ENCODE results near the gene NSL1. TPM values are rescaled to one million over a fixed set of nuclear protein-coding genes. Genes with fewer than 3 reads are reported as not detected.
A peak's percentile ranks its signal among the peaks of the same experiment; 100 is the strongest.

NSL1 gene
- total RNA-seq, 1 donor from 2014 or later, result 28.7 TPM

DNA sequence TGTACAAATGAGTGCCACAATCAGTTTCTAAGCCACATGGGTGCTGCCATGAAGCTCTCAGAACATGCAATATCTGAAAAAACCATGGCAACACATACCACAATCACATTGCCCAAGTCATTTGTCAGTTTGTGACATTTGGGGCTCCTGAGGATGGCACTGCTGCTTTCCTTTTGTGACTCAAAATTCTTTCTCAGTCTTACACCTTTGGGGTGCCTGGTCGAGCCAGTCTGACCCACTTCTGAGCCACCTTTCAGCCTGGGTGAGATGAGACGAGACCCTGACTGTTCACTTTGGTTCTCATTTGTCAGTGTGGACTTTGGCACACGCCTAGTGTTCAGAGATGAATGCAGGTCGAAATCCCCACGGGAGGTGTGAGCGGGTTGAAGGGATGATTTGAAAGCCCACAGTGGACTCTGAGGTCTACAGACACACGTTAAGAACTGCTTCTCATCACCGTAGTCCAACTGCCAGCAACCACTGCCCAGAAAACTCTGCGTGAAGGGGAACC lies 100.0 kb downstream of the NSL1 start:
- no peak overlapping the region for H3K27ac Mint-ChIP-seq (ENCODE audit: unreplicated experiment)
- no peaks in the 10 kb centered on the region for H3K9me3 Mint-ChIP-seq (ENCODE audit: unreplicated experiment)

DNA sequence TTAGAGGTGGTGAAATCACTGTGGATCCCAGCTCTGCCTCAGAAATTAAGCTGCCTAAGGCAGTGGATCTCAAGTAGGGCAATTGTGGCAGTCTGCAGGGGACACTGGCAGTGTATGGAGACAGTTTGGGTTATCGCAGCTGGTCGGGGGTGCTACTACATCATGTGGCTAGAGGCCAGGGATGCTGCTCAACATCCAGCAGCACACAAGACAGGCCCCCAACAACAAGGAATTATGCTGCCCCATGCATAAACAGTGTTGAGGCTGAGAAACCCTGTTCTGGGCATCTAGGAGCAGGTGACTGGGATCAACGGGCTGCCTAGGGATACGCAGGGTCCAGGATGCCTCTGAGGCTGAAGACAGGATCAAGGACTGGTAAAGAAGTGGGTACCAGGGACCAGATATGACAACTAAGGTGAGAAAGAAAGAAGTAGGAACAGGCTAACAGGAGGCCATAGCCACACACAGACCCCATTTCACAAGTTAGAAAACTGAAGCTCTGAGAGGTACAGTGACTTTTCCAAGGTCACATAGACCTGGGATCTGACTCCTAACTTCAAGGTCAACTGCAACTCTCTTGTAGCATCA lies 100.7 kb downstream of the NSL1 start:
- Mint-ChIP-seq H3K27me3 (ENCODE audit: unreplicated experiment) (no peaks in the 10 kb centered on the region), H3K4me1 (ENCODE audit: unreplicated experiment) (no peaks in the 10 kb centered on the region), H3K27ac (ENCODE audit: unreplicated experiment) (no peak overlapping the region), H3K9me3 (ENCODE audit: unreplicated experiment) (no peaks in the 10 kb centered on the region), H3K4me3 (ENCODE audit: unreplicated experiment) (no peak overlapping the region), H3K36me3 (ENCODE audit: unreplicated experiment) (peaks cover 2% of the 10 kb centered on the region)
- peak; percentile 49 for DNase-seq (ENCODE audit: extremely low spot score, unreplicated experiment)
- TF ChIP-seq, protein P1, sequence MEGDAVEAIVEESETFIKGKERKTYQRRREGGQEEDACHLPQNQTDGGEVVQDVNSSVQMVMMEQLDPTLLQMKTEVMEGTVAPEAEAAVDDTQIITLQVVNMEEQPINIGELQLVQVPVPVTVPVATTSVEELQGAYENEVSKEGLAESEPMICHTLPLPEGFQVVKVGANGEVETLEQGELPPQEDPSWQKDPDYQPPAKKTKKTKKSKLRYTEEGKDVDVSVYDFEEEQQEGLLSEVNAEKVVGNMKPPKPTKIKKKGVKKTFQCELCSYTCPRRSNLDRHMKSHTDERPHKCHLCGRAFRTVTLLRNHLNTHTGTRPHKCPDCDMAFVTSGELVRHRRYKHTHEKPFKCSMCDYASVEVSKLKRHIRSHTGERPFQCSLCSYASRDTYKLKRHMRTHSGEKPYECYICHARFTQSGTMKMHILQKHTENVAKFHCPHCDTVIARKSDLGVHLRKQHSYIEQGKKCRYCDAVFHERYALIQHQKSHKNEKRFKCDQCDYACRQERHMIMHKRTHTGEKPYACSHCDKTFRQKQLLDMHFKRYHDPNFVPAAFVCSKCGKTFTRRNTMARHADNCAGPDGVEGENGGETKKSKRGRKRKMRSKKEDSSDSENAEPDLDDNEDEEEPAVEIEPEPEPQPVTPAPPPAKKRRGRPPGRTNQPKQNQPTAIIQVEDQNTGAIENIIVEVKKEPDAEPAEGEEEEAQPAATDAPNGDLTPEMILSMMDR (IDR thresholded peaks at IDR 0.05), result no peak

More for the DNA sequence above, 100.0 kb downstream of the NSL1 start:
- H3K27me3 Mint-ChIP-seq (ENCODE audit: unreplicated experiment), result peaks cover 3% of the 10 kb centered on the region
- no peaks in the 10 kb centered on the region for H3K4me1 Mint-ChIP-seq (ENCODE audit: unreplicated experiment)
- TF ChIP-seq, protein P1 (IDR thresholded peaks at IDR 0.05), result no peak
- H3K36me3 Mint-ChIP-seq (ENCODE audit: unreplicated experiment), result peaks cover 2% of the 10 kb centered on the region
- peak; percentile 65 for DNase-seq (ENCODE audit: extremely low spot score, unreplicated experiment)
- no peak overlapping the region for H3K4me3 Mint-ChIP-seq (ENCODE audit: unreplicated experiment)

DNA sequence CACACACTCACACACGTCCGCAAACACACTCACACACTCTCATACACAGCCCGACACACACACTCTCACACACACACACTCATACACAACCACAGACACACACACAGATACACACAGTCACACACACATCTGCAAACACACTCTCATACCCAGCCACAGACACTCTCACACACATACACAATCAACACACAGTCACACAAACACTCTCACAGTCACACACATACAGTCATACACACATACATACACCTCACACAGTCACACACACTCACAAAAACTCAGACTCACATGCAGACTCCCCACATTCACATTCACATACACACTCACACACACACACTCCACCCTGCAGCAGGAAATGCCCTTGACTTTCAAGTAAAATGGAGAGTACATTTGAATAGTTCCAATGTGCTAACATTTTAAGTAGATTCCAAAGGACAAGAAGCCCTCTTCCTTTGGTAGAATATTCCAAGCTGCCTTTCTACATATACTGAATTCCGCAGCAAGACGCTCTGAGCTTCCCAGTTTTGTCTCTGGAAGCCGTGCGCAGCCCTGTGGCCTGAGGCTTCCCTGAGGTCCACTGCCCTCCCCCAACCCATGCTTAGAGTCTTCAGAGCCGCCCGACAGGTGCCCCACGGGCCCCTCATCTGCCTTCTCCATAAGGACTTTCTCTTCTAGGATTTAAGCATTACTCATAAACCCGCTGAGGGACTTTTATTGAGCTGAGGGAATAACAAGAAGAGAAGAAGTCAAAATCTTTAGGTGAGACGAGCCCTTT lies 101.6 kb downstream of the NSL1 start:
- TF ChIP-seq, protein P1 (IDR thresholded peaks at IDR 0.05), result no peak
- Mint-ChIP-seq H3K4me3 (ENCODE audit: unreplicated experiment) (no peak overlapping the region), H3K27me3 (ENCODE audit: unreplicated experiment) (no peaks in the 10 kb centered on the region)

DNA sequence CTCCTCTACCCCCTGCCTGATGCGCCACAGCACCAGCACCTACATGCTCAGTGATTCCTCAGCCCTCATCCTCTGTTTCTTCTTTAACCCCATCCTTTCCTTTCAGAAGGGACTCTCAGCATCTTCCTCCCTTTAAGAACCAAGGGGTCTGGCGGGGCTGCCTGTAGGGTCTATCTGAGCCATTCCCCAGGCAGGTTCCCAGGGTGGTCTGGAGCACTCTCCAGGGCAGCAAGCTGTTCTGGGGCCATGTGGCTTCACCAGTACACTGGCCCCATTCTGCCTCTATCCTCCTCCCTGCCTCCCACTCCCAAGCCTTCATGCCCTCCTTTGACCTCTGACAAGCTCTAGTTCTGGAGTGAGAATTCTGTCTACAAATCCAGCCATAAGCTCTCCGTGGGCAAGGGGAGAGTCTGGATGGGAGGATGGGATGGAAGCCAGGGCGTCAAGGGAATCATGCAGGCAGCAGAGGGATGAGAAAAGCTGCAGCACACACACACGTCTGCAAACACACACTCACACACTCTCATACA lies 102.3 kb downstream of the NSL1 start:
- DNase-seq (ENCODE audit: extremely low spot score, unreplicated experiment), result no peak
- Mint-ChIP-seq H3K36me3 (ENCODE audit: unreplicated experiment) (peaks cover 2% of the 10 kb centered on the region), H3K27me3 (ENCODE audit: unreplicated experiment) (no peaks in the 10 kb centered on the region), H3K4me3 (ENCODE audit: unreplicated experiment) (no peak overlapping the region), H3K9me3 (ENCODE audit: unreplicated experiment) (no peaks in the 10 kb centered on the region), H3K27ac (ENCODE audit: unreplicated experiment) (no peak overlapping the region), H3K4me1 (ENCODE audit: unreplicated experiment) (no peaks in the 10 kb centered on the region)
- TF ChIP-seq, protein P1 (IDR thresholded peaks at IDR 0.05), result no peak

More for the DNA sequence above, 101.6 kb downstream of the NSL1 start:
- no peak overlapping the region for H3K27ac Mint-ChIP-seq (ENCODE audit: unreplicated experiment)
- no peaks in the 10 kb centered on the region for H3K4me1 Mint-ChIP-seq (ENCODE audit: unreplicated experiment)
- no peak for DNase-seq (ENCODE audit: extremely low spot score, unreplicated experiment)
- no peaks in the 10 kb centered on the region for H3K9me3 Mint-ChIP-seq (ENCODE audit: unreplicated experiment)
- H3K36me3 Mint-ChIP-seq (ENCODE audit: unreplicated experiment), result peaks cover 2% of the 10 kb centered on the region

Measured in osteocyte (in vitro differentiated cells).